HG03175 (cell line): ENCODE measurements around the gene OXA1L.
"Not testable (repeated sequence)": the region's sequence is repeated elsewhere in the genome, so short reads cannot be mapped to it uniquely, and the experiment has no call there.

ENCODE experiments used
- ATAC-seq: cut with Tn5 transposase; IDR thresholded peaks from one replicate; pipeline ENCODE4 v1.9.1; 2021; ENCODE audit warnings: mild to moderate bottlenecking, moderate library complexity; ENCODE audit not compliant: unreplicated experiment

OXA1L gene

GRCh38 chr14:22797017-22797917 lies 30.8 kb downstream of the OXA1L start:
- no peak for ATAC-seq

- no peak for ATAC-seq
Measured at GRCh38 chr14:22798528-22798927, 32.0 kb downstream of the OXA1L start.

GRCh38 chr14:22800346-22800745 lies 33.9 kb downstream of the OXA1L start:
- ATAC-seq = no peak

GRCh38 chr14:22801716-22802115 lies 35.2 kb downstream of the OXA1L start:
- ATAC-seq = no peak

- peak; percentile 52 for ATAC-seq
Measured at GRCh38 chr14:22802860-22803686, 36.6 kb downstream of the OXA1L start.

- peak; percentile 37 for ATAC-seq
Measured at GRCh38 chr14:22803687-22803974, 37.1 kb downstream of the OXA1L start.

GRCh38 chr14:22805235-22805634 lies 38.7 kb downstream of the OXA1L start:
- not testable (repeated sequence) for ATAC-seq

GRCh38 chr14:22807432-22808087 lies 41.1 kb downstream of the OXA1L start:
- ATAC-seq = no peak

GRCh38 chr14:22808388-22809209 lies 42.1 kb downstream of the OXA1L start:
- ATAC-seq = no peak

GRCh38 chr14:22811722-22812121 lies 45.2 kb downstream of the OXA1L start:
- no peak for ATAC-seq

- no peak for ATAC-seq
Measured at GRCh38 chr14:22812744-22813143, 46.3 kb downstream of the OXA1L start.

GRCh38 chr14:22813145-22813544 lies 46.7 kb downstream of the OXA1L start:
- no peak for ATAC-seq

- no peak for ATAC-seq
Measured at GRCh38 chr14:22814373-22814772, 47.9 kb downstream of the OXA1L start.

- ATAC-seq = no peak
Measured at GRCh38 chr14:22814941-22815713, 48.6 kb downstream of the OXA1L start, which contains the start of gene SLC7A7. TSS of gene SLC7A7 (minus strand) at chr14:22815435. CDS start at chr14:22813398, 2,037 bp downstream.

GRCh38 chr14:22819151-22819988 lies 52.9 kb downstream of the OXA1L start:
- peak; percentile 53 for ATAC-seq

GRCh38 chr14:22820731-22821130 lies 54.2 kb downstream of the OXA1L start:
- ATAC-seq = no peak

GRCh38 chr14:22821193-22822015 lies 54.9 kb downstream of the OXA1L start:
- no peak for ATAC-seq

GRCh38 chr14:22822016-22822570 lies 55.6 kb downstream of the OXA1L start:
- no peak for ATAC-seq
